NB4 (cell line): ENCODE measurements around the gene PARD3.

Source experiments
- MAX ChIP-seq: IDR thresholded peaks from 2 replicates; pipeline ENCODE4 v1.6.1; 2011; ENCODE audit warnings: low read depth, low read length
- POLR2A ChIP-seq: IDR thresholded peaks from 2 replicates; pipeline ENCODE4 v1.6.1; 2011; ENCODE audit warnings: mild to moderate bottlenecking; ENCODE audit not compliant: insufficient read length; ENCODE audit errors: extremely low read depth
- TF ChIP-seq, protein P1 (sequence below): IDR thresholded peaks from one replicate; pipeline ENCODE4 v1.5.1; 2012; ENCODE audit warnings: low read depth, low read length

GRCh38 chr10:34292675-34293074 lies 522.4 kb downstream of the PARD3 start:
- TF ChIP-seq POLR2A (no peak), MAX (no peak)
- TF ChIP-seq, protein P1, sequence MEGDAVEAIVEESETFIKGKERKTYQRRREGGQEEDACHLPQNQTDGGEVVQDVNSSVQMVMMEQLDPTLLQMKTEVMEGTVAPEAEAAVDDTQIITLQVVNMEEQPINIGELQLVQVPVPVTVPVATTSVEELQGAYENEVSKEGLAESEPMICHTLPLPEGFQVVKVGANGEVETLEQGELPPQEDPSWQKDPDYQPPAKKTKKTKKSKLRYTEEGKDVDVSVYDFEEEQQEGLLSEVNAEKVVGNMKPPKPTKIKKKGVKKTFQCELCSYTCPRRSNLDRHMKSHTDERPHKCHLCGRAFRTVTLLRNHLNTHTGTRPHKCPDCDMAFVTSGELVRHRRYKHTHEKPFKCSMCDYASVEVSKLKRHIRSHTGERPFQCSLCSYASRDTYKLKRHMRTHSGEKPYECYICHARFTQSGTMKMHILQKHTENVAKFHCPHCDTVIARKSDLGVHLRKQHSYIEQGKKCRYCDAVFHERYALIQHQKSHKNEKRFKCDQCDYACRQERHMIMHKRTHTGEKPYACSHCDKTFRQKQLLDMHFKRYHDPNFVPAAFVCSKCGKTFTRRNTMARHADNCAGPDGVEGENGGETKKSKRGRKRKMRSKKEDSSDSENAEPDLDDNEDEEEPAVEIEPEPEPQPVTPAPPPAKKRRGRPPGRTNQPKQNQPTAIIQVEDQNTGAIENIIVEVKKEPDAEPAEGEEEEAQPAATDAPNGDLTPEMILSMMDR = no peak
